NCI-H82 (cell line): Measurements from ENCODE around the gene FHOD1.

ENCODE experiments used
- DNase-seq: peaks from one replicate; lab custom pipeline; 2025; lab: John Stamatoyannopoulos, UW

Gene FHOD1

DNA sequence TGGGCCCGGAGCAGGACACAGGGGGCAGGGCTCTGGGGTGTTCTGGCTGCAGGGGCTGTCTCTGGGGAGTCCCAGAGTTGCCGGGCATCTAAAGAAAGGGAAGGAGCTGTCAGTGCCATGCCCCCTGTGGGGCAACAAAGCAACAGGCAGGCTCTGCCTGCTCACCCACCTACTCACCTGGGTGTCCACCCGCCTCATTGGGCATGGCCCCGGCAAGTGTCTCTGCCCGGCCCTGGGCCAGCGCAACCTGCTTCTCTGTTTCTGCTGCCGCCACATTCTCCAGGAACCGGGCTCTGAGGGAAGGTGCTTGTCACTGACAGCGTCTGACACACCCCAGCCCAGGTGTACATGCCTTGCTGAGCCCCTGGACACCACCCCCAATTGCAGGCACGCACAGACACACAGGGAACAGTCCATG lies 13.1 kb downstream of the FHOD1 start:
- DNase-seq = no peak

DNA sequence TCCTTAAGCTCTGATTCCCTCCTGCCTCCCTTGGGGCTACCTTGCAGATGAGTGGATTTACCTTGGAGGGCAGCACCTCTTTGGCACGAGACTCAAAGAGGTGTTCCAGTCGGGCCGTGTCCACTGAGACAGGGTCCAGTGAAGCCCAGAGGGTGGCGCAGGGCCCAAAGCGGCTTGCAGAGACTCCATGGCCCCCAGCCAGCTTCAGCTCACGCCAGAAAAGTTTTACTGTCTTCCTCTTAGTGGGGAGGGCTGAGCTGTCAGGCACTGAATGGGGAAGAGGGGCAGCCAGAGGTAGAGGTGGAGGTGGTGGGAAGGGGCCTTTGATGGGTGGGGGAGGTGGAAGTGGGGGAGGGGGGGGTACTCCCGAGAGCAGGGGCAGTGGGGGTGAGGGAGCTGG lies 13.7 kb downstream of the FHOD1 start:
- DNase-seq = no peak

GRCh38 chr16:67230809-67231660 lies 16.2 kb downstream of the FHOD1 start:
- no peak for DNase-seq

GRCh38 chr16:67229906-67230808 lies 17.1 kb downstream of the FHOD1 start:
- DNase-seq = no peak

DNA sequence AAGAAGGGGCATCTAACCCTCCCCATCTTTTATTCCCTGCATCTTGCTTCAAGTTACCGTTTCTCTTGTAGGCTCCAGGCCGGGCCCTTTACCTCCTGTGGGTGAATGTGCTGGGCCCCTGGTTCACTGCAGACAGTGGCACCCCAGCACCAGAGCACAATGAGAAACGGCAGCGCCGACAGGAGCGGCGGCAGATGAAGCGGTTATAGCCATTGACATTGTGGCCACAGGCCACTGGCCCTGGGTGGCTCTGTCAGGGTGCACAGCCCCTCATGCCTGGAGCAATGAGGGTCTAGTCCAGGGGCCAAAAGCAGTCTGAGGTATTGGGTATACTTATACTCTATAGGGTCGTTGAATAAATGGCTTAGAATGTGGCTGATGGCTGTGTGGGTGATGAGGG lies 18.4 kb downstream of the FHOD1 start:
- no peak for DNase-seq

- DNase-seq = no peak
Measured at GRCh38 chr16:67228034-67228785, 19.1 kb downstream of the FHOD1 start.

- DNase-seq = no peak
Measured at GRCh38 chr16:67227567-67227921, 19.7 kb downstream of the FHOD1 start.

- peak; percentile 99 for DNase-seq
Measured at GRCh38 chr16:67226804-67227566, 20.3 kb downstream of the FHOD1 start, which contains the start of gene TMEM208. TSS of gene TMEM208 (plus strand) at chr16:67227130. CDS start at chr16:67227219, 89 bp downstream.

GRCh38 chr16:67226295-67226803 lies 20.9 kb downstream of the FHOD1 start:
- DNase-seq = no peak

DNA sequence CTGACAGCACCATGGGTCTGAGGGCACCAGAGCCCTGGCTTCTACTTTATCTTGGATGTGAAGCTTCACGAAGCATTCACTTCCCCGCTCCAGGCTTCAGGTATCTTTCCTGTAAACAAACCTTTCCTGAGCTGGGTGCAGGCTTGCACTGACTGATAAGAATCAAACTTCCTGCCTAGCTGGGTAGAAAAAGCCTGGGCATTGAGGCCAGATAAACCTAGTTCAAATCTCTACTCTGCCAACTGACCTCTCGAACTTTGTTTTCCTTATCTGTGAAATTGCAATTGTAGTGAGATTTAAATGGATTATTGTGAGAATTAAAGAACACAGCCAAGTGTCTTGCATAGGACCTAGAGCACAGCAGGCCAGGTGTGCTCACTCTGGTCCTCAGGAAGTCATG lies 23.3 kb downstream of the FHOD1 start:
- no peak for DNase-seq

DNA sequence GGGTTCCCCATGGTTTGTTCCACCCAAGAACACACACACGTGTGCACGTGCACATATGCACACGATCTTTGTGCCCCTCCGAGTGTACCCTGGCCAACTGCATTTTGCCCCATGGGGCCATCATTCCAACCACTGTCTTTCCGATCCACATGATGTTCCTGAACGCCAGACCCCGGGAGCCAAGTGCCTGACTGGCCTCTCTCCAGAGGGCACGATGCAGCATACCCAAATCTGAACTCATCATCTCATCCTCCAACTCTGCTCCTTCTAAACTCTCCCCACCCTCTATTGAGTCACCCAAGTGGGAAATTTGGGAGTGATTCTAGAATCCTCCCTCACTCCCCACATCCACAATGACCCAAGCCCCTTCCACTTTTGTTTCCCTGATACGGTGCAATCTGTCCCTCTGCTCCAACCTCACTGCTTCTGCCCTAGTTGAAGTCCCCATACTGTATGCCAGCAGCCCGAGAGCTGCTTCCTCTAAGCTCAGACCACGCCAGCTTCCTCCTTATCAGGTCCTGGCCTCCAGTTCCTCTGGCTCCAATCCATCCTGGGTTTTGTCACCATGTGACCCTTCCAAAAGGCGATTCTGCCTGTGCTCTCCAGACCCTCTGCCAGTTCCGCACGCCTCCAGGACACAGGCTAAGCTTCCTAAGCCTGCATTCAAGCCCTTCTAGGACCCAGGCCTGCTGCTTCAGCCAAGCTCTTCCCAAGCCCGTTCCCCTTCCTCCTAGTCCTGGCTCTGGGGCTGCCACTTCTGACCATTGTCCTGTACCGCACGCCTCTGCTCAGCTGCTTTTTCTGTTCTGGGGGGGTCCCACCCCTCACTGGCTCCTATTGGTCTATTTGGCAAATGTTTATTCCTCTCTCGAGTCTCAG lies 30.4 kb downstream of the FHOD1 start:
- DNase-seq = no peak

GRCh38 chr16:67215706-67216105 lies 31.6 kb downstream of the FHOD1 start:
- no peak for DNase-seq

GRCh38 chr16:67213197-67214019 lies 33.9 kb downstream of the FHOD1 start:
- no peak for DNase-seq

DNA sequence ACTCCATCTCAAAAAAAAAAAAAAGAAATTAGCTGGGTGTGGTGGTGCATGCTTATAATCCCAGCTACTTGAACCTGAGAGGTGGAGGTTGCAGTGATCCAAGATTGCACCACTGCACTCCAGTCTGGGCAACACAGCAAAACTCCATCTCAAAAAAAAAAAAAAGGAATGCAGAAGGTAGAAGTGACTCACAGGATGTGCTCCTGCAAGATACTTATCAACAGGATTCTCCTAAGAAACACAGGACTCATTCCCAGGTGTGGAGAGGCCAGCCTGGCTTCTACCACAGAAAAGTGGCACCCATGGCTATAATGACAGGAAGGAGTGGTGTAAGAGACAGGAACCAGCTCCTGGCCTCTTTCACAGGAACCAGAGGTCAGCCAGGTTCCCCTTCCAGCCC lies 34.5 kb downstream of the FHOD1 start:
- no peak for DNase-seq

- DNase-seq = no peak
Measured at GRCh38 chr16:67211674-67212073, 35.6 kb downstream of the FHOD1 start.

DNA sequence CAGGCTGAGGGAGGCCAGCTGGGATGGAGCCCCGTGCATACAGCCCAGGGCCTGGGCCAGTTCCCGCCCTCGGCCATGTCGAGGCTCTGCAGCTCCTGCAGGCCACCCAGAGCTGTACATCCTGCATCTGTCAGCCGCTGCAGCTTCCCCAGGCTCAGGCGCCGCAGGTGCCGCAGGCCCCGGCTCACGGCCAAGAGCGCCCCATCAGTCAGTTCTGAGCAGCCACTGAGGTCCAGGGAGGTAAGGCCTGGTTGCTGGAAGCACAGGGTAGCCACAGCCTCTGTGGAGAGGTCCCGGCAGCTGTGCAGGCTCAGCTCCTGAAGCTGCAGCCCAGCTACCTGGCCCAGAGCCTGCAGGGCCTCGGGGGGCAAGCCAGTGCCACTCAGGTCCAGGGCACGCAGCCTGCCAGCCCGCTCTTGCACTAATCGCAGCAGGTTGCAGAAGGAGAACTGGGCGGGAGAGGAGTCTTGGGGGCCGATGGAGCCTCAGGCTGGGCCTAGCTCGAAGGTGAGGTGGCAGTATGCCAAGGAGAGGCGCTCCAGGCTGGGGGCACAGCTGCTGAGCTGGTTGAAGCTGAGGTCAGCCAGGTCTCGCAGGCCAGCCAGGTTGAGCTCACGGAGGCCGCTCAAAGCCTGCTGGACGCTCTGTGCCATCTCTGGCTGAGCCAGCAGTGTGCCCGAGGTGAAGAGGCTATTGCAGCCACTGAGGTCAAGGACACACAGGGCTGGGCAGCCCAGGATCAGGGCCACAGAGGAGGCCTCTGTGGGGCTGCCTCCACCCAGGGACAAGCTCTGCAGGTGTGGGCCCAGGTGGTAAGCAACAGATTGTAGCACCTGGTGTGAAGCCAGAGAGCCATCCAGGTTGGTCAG lies 37.0 kb downstream of the FHOD1 start:
- DNase-seq = no peak

DNA sequence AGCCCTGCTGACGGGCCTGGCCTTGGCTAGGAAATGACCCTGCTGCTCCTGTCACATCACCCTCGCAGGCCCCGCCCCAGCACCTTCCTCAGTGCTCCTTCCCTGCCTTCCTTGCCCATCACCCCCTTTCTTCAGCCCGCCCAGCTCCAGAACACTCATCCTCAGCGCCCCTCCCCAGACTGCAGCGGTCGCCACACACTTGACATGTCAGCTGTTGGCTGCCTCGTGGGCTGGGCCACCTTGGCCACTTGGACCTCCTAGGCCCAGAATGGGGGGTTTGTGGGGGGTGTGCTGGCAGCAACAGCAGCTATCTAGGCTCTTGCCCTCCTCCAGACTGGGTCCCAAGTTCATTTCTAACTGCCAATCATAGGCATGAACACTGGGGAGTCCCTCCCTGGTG lies 37.7 kb downstream of the FHOD1 start:
- no peak for DNase-seq

DNA sequence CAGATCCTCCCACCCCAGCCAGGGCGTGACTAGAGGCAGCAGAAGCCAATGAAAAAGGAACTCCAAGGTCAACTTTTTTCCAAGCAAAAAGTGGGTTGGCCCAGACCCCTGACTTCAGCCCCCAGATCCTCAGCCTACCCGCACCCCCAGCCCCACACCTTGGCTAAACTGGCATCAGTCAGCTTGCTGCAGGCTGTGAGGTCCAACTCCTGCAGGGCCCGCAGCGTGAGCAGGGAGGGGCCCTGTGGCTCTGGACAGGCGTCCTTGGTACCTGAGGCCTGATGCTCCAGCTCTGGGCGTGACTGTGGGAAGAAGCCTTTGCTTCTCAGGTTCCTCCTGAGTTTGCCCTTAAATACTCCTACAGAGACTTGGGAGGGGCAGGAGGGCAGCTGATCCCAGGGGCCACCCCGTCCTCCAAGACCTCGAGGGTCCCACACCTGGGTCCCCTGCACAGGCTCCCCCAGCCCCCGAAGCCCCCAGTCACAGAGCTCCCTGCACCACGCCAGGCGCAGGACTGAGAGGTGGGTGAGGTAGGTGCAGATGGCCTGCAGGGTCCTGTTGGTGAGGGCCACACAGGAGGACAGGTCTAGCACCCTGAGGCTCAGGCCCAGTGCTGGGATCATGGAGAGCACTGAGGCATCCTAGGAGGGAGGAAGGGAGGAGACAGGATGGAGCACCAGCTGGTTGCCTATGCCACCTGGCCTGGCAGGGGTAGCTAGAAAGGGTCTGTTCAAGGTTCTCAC lies 39.0 kb downstream of the FHOD1 start:
- DNase-seq = no peak
